ENCODE results near the gene PPIG.

- TF ChIP-seq CTCF (conservative IDR thresholded peaks at IDR 0.05; ENCODE audit: low read depth in 2 of 2) (no peak), POLR2AphosphoS5 (IDR thresholded peaks at IDR 0.05; ENCODE audit: low read depth) (no peak), EZH2 (IDR thresholded peaks at IDR 0.05; ENCODE audit: low read depth, unreplicated experiment) (no peak), JUNB (IDR thresholded peaks at IDR 0.05; ENCODE audit: unreplicated experiment) (no peak), CREB1 (CRISPR knock-in tag; IDR thresholded peaks at IDR 0.05; ENCODE audit: low read depth) (no peak)
Observed at GRCh38 chr2:169659320-169659719, 75.2 kb downstream of the PPIG start.

All from GM23338 (cell line).